ENCODE measurements around the gene BICRAL. TPM values are rescaled to one million over a fixed set of nuclear protein-coding genes. Genes with fewer than 3 reads are reported as not detected.

Gene BICRAL
- total RNA-seq, 1 donor from 2014 or later: 9.2 TPM

DNA sequence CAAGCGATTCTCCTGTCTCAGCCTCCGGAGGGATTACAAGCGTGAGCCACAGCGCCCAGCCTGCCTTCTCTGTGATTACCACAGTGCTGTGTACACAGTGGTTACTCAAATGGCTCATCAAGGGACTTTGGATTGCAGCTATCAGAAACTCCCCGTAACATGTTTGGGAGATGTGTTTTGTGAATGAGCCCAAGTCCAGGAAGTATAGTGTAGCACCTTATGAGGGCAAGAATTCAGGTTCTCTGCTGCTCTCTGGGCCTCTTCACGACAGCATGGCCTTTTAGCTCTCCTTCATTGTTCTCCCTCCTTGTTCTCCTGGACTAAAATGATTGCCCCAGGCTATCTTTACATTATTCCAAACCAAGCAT is 63.5 kb downstream of the BICRAL start:
- TF ChIP-seq, protein P1, sequence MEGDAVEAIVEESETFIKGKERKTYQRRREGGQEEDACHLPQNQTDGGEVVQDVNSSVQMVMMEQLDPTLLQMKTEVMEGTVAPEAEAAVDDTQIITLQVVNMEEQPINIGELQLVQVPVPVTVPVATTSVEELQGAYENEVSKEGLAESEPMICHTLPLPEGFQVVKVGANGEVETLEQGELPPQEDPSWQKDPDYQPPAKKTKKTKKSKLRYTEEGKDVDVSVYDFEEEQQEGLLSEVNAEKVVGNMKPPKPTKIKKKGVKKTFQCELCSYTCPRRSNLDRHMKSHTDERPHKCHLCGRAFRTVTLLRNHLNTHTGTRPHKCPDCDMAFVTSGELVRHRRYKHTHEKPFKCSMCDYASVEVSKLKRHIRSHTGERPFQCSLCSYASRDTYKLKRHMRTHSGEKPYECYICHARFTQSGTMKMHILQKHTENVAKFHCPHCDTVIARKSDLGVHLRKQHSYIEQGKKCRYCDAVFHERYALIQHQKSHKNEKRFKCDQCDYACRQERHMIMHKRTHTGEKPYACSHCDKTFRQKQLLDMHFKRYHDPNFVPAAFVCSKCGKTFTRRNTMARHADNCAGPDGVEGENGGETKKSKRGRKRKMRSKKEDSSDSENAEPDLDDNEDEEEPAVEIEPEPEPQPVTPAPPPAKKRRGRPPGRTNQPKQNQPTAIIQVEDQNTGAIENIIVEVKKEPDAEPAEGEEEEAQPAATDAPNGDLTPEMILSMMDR (IDR thresholded peaks at IDR 0.05; ENCODE audit: unreplicated experiment): no peak
- no peak for DNase-seq (ENCODE audit: low spot score)
- Mint-ChIP-seq H3K36me3 (ENCODE audit: low read depth, unreplicated experiment) (no peaks in the 10 kb centered on the region), H3K9me3 (ENCODE audit: unreplicated experiment) (no peaks in the 10 kb centered on the region), H3K4me1 (ENCODE audit: unreplicated experiment) (peaks cover 6% of the 10 kb centered on the region), H3K27ac (ENCODE audit: unreplicated experiment) (no peak overlapping the region), H3K4me3 (ENCODE audit: unreplicated experiment) (no peak overlapping the region), H3K27me3 (ENCODE audit: unreplicated experiment) (peaks cover 5% of the 10 kb centered on the region)

DNA sequence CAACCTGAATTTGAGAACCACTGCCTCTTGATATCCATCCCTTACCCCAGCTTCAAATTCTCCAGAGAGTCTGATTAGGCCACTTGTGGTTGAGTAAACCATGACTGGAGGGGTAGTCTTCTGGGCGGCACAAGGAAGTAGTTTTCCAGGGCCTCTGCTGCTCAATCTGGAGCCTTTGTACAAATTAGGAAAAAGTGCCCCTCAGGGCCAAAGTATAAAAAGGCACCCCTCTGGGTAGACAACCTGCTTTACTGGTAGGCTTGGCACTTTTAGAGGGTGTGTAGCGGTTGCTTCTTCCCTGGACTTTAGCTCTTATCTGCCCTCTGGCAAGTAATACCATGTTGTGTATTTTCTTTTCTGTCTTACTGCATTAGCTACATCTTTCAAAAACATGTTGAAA is 64.7 kb downstream of the BICRAL start:
- no peak overlapping the region for H3K27ac Mint-ChIP-seq (ENCODE audit: unreplicated experiment)
- TF ChIP-seq, protein P1 (IDR thresholded peaks at IDR 0.05; ENCODE audit: unreplicated experiment): no peak
- H3K27me3 Mint-ChIP-seq (ENCODE audit: unreplicated experiment): peaks cover 5% of the 10 kb centered on the region
- no peak overlapping the region for H3K4me3 Mint-ChIP-seq (ENCODE audit: unreplicated experiment)
- no peaks in the 10 kb centered on the region for H3K9me3 Mint-ChIP-seq (ENCODE audit: unreplicated experiment)
- no peak for DNase-seq (ENCODE audit: low spot score)
- H3K36me3 Mint-ChIP-seq (ENCODE audit: low read depth, unreplicated experiment): no peaks in the 10 kb centered on the region
- peaks cover 6% of the 10 kb centered on the region for H3K4me1 Mint-ChIP-seq (ENCODE audit: unreplicated experiment)

DNA sequence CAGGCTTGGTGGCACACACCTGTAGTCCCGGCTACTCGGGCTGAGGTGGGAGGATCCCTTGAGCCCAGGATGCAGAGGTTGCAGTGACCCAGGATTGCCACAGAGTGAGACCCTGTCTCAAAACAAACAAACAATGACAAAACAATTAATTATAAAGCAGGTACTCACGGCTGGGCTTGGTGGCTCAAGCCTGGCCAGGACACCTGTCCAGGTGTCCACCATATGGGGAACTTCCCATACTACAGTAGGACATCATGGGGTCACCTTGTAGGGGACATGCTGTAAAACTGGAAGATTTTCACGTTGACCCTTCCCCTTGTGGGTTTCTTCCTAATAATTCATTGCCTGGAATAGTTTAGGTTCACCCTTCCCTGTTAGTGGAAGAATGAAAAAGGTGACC is 66.8 kb downstream of the BICRAL start:
- Mint-ChIP-seq H3K27ac (ENCODE audit: unreplicated experiment) (no peak overlapping the region), H3K36me3 (ENCODE audit: low read depth, unreplicated experiment) (no peaks in the 10 kb centered on the region), H3K27me3 (ENCODE audit: unreplicated experiment) (peaks cover 2% of the 10 kb centered on the region), H3K9me3 (ENCODE audit: unreplicated experiment) (no peaks in the 10 kb centered on the region), H3K4me3 (ENCODE audit: unreplicated experiment) (no peak overlapping the region), H3K4me1 (ENCODE audit: unreplicated experiment) (no peaks in the 10 kb centered on the region)
- TF ChIP-seq, protein P1 (IDR thresholded peaks at IDR 0.05; ENCODE audit: unreplicated experiment): no peak
- DNase-seq (ENCODE audit: low spot score): no peak

DNA sequence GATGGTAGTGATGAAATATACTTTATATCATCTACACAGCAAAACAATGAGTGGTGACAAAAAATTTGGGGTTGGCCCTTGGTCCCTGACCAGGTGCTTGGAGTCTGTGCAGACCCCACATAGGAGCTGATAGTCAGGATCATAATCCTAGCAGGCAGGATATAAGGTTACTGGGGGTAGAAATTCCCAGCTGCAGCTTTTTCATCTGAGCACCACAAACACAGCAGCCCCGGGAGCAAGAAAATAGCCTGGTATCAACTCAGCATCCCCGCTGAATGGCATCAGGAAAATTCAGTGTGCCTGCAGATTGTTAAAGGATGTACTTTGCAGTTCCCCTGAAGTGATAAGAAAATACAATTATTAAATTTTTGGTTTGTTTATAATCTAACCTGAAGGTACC is 69.7 kb downstream of the BICRAL start:
- H3K4me3 Mint-ChIP-seq (ENCODE audit: unreplicated experiment): no peak overlapping the region
- no peak for DNase-seq (ENCODE audit: low spot score)
- no peaks in the 10 kb centered on the region for H3K36me3 Mint-ChIP-seq (ENCODE audit: low read depth, unreplicated experiment)
- H3K27me3 Mint-ChIP-seq (ENCODE audit: unreplicated experiment): no peaks in the 10 kb centered on the region
- no peak overlapping the region for H3K27ac Mint-ChIP-seq (ENCODE audit: unreplicated experiment)
- TF ChIP-seq, protein P1 (IDR thresholded peaks at IDR 0.05; ENCODE audit: unreplicated experiment): no peak
- H3K9me3 Mint-ChIP-seq (ENCODE audit: unreplicated experiment): no peaks in the 10 kb centered on the region
- H3K4me1 Mint-ChIP-seq (ENCODE audit: unreplicated experiment): no peaks in the 10 kb centered on the region

DNA sequence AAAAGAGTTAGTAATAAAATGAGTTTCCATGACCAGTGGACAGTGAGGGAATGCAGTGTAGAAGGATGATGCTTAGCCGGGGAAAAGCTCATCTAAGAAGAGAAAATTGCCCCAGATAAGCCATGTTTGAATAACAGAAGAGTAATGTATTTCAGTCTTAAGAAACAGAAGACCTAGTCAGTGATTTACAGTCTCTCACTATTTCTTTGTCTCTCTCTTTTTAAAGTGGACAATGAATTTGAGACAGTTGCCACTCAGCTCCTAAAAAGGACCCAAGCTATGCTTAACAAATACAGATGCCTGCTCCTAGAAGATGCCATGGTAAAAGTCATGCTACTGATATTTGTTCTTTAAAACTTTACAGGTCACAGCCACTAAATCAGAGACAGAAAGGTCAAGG is 78.2 kb downstream of the BICRAL start:
- H3K9me3 Mint-ChIP-seq (ENCODE audit: unreplicated experiment): no peaks in the 10 kb centered on the region
- H3K27me3 Mint-ChIP-seq (ENCODE audit: unreplicated experiment): no peaks in the 10 kb centered on the region
- H3K27ac Mint-ChIP-seq (ENCODE audit: unreplicated experiment): no peak overlapping the region
- no peak for DNase-seq (ENCODE audit: low spot score)
- H3K4me1 Mint-ChIP-seq (ENCODE audit: unreplicated experiment): no peaks in the 10 kb centered on the region
- H3K36me3 Mint-ChIP-seq (ENCODE audit: low read depth, unreplicated experiment): peaks cover 14% of the 10 kb centered on the region
- no peak overlapping the region for H3K4me3 Mint-ChIP-seq (ENCODE audit: unreplicated experiment)
- TF ChIP-seq, protein P1 (IDR thresholded peaks at IDR 0.05; ENCODE audit: unreplicated experiment): no peak

All from endothelial cell (in vitro differentiated cells).